HG02852 (cell line): ENCODE data around the gene OPCML.

ENCODE experiments used
- ATAC-seq: cut with Tn5 transposase; IDR thresholded peaks from one replicate; pipeline ENCODE4 v1.9.1; 2021; ENCODE audit warnings: mild to moderate bottlenecking, moderate library complexity; ENCODE audit not compliant: unreplicated experiment

Gene OPCML

GRCh38 chr11:133202816-133203215 is 329.5 kb downstream of the OPCML start:
- ATAC-seq = no peak

DNA sequence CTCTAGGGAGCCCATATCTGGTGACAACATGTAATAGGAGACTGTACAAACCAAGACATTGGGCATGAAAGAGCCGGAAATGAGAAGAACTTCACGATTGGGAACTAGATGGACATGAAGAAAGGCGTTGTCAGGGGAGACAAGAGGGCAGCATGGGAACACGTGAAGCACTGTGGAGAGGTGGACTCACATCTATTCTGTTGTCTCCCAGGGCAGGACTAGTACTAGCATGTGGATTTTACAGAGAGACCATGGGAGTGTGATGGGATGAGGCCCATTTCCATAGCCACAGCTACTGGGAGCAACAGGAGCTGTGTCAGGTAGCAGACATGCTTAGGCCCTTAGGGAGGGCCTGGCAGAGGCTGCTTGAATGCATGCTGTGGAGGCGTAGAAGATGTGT is 333.9 kb downstream of the OPCML start:
- ATAC-seq = no peak

GRCh38 chr11:133197425-133197824 is 334.9 kb downstream of the OPCML start:
- ATAC-seq = no peak

DNA sequence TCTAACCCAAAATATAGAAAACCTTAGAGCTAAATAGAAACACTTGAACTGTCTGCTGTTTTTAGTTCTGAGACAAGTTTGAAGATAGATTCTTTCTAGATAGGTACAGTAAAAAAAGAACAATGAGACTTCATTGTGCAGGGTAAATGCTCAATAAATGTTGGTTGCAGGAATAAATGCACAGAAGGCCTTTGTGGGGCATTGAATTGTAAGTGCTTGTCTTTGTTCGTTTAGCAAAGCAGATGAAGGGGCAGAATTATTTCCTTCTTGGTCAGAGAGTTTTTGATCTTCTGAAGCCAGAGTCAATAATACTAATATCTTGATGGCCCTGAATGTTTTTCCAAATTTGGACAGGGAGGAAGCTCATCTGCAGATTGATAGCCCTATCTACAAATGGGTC is 340.4 kb downstream of the OPCML start:
- ATAC-seq = no peak

GRCh38 chr11:133181667-133182066 is 350.6 kb downstream of the OPCML start:
- no peak for ATAC-seq

GRCh38 chr11:133181066-133181465 is 351.2 kb downstream of the OPCML start:
- no peak for ATAC-seq

DNA sequence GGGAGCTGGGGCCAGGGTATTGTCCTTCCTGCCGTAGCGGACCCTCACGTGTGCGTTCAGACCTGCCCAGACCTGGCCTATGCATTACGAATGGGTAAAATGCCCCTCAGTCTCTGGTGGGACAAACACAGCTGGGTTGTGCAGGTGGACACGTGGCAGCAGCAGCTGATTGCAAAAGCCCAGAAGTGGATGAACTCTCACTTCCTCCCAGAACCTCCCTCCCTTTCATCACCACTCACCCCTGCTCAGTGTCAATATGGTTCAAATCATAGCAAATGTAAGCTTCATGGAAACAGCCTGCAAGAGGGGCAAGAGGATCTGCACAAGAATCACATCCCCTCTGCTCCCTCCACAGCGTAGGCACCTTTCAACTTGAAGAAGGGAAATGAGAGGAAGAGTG is 352.1 kb downstream of the OPCML start:
- peak; percentile 41 for ATAC-seq

- ATAC-seq = no peak
Measured at GRCh38 chr11:133176748-133177147, 355.6 kb downstream of the OPCML start.

GRCh38 chr11:133175103-133175502 is 357.2 kb downstream of the OPCML start:
- ATAC-seq = peak; percentile 85

DNA sequence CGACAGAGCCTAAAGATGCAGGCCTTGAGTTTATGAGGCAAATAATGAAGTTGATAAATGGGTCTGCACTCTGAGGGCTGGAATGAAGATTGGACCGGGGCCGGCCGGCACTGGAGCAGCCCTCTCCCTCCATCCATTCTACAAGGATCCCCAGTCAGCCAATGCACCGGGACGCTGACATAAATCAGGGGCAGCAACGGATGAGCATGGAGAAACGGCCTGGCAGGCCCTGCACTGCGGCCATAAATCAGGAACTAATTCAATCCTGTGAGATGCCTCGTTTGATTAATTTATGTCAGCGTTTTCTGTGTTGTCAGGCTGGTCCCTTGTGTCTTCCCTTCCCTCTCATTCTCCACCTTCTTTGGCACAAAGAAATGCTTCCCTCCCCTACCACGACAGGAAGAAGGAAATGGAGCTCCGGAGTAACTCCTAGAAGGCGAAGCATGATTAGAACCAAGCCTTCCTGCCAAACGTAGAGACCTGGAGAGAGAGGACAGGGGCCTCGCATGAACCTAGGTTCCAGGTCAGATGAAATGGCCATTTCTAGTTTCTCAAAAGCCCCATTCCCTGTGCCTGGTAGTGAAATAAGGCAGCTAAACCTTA is 358.4 kb downstream of the OPCML start:
- no peak for ATAC-seq

DNA sequence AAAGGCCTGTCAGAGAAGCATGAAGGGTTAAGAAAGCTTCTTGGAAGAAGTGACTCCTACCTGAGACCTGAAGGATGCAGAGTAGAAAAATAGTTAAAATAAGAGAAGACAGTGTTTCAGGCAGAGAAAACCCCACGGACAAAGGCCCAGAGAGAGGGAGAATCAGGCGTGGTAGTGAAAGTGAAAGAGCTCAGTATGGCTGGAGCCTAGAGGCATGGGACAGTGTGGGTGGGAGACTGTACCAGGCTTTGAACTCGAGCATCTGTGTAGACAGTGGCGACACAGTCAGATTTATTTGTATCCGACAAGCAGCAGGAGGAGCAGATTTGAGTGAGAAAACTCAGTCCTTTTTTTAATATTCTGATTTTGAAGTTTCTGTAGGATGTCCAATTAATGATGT is 360.0 kb downstream of the OPCML start:
- ATAC-seq = peak; percentile 58

DNA sequence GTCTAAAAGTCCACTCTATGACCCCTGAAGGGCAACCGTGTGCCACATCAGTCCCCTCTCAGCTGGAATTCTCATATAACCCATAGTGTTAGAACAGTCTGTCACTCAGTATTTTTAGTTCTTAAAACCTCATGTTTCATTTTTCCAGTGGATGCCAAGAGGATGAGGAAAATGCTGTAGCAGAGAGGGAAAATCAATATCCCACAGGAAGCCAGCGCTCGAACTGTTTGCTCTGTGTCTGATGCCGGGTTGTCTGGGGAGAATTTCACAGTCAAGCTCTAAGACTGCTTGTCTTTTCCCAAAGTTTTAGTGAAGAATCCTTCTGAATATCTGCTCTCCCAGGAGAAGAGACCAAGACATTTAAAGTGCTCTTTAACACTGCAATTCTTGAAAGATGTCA is 360.9 kb downstream of the OPCML start:
- ATAC-seq = no peak

- no peak for ATAC-seq
Measured at GRCh38 chr11:133168016-133168415, 364.3 kb downstream of the OPCML start.

DNA sequence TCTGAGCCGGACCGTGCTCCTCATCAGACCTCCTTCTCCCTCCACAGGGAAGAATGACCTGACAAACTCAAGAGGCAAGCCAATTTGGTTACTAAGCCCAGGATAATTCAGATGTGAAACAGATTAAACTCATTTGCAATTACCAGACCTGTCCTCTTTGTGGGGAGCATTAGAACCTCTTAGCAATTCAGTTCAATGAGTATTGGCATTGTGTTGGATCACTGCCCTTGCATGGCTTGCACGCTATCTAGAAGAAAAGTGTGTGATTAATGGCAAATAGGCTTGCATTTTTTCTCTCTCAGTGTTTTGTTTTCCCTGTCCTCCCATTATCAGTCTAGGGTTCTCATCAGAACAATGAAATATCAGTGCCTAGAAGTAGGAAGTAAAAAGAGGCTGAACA is 365.6 kb downstream of the OPCML start:
- no peak for ATAC-seq

DNA sequence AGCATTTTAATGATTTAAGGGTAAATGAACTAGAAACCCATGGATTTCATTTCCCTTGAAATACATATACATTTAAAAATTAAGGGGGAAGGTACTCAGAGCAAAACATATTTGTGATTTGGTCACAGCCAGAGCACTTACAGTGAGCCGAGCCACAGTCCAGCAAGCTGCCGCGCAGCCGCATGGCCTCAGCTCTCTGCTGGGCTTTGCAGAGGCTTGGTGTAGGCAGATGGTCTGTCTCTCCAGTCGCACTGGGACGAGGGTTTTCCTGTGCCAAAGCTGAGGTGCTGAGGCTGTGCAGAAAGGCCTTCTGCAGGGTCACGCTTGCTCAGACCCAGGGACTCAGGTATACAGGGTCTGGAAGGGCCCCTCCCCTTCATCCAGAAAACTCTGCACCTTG is 367.3 kb downstream of the OPCML start:
- ATAC-seq = no peak

DNA sequence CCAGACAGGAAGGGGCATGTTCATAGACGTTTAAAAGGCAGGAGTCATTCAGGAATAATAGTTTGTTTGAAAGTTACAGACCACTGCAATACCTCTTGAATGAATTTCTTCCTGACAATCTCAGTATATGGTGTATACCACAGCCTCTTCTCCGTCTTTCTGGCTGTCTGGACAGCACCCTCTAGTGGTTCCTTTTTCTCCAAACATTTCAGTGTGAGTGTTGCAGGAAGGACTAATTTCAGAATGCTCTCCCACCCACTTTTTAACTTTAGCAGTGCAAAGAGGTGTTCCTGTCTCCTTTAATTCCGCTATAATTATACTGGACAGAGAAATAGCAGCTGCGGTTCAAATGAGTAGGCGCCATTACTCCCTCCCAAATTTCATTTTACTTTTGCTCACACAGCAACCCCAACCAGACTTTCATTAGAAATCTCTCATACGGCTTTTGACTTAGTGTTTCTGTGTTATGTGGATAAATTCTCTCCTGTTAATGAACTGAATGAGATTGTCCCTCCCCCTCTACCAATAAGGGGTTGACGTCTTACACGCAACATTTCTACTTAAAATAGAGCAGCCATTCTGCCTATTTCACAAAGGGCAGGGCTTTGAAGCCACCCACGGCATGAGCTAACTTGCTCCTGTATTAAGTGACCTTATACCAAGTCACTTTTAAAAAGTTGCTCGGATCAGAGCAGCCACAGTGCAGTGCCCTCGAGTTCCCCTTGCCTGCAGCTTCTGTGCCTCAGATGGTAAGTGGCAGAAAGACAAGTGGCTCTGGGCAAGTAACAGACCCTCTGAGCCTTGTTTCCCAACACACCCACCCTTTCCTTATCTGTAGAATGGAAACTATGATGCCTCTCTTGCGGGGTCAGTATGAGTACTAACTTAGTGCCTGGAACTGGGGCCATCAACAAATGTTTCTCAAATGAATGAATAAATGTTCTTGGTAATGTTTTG is 368.6 kb downstream of the OPCML start:
- ATAC-seq = peak; percentile 80

DNA sequence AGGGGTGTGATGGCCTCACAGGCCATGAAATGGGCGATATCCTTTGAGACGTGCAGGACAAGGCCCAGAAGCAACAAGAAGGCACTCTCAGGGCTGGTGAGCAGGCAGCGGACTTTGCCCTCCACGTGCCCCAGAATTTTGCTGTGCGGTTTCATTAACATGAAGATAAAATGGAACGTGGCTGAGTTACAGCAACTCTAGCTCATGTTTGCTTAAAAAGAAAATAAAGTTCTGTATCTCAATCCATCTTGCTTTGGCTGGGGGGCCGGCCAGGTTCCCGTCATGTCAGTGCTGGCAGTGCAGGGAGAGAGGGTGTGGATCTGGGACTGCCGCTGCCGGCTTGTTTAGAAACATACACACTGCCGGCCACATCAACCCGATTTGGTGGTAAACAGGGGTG is 370.1 kb downstream of the OPCML start:
- no peak for ATAC-seq

GRCh38 chr11:133160754-133161153 is 371.5 kb downstream of the OPCML start:
- no peak for ATAC-seq

DNA sequence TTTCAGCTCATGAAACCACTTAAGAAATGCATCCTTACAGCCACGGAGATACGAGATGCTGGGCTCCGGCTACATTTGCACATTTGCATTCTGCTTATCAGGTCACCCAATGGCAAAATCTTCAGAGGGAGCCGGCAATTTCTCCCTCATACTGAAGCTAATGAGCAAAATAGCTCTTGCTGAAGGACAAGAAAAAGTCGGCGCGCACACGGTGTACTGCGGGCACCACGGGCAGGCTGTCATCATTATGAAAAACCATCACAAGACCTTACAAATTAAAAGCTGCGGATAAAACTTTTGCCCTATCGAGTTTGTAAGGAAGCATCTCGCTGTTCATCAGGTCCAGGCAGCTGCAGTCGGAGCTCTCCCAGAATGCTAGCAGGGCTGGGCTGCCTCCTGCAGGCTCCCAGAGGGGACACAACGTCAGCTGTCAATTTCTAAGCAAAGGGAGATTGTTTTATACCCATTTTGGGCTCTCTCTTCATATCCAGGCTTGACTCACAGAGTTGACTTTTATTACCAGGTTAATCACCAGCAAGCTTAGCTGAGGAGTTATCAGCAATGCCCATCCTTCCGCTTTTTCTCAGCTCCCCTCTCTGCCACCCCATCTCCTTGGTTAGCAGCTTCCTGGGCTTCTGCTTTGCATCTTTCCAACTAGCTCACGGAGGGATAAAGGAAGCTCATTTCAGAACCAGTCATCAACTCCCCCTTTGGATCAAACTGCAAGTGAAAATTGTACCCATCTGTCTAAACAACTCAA is 375.1 kb downstream of the OPCML start:
- no peak for ATAC-seq

GRCh38 chr11:133154781-133155180 is 377.5 kb downstream of the OPCML start:
- ATAC-seq = no peak

DNA sequence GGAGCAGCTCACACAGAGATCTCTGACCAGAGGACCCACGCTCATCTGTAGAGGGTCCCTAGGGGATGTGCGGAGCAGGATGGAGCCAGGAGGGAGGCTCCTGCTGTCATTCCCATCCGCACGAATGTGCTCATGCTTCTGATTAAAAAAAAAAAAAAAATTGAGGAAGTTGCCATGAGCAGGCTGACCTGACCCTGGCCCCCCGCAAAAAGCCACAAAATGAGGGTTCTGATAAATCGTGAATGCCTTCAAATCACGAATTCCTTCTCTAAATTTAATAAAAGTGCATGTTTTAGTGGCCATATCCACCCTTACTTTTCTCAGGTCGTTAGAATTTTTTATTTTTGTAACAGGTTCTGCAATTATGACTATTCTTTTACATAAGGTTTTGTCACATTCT is 378.2 kb downstream of the OPCML start:
- no peak for ATAC-seq

DNA sequence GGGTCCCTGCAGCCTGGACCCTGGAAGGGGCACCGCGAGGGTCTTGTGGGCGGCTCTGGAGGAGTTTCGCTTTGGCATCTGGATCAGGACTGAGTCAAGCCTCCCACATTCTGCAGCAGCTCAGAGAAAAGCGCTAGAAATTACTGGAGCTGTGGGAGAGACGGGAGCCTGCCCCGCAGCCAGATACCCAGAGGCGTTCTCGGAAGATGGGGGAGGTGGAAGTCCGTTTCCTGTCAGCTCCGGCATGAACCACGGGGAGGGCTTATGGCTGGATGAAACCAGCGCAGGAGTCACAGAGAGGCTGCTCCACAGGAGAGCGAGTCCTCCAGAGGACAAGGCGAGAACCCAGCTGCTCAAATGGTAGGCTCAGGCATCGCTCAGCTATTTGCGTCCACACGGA is 379.3 kb downstream of the OPCML start:
- no peak for ATAC-seq
